ENCODE measurements around the gene CARMIL1.

The CARMIL1 gene

DNA sequence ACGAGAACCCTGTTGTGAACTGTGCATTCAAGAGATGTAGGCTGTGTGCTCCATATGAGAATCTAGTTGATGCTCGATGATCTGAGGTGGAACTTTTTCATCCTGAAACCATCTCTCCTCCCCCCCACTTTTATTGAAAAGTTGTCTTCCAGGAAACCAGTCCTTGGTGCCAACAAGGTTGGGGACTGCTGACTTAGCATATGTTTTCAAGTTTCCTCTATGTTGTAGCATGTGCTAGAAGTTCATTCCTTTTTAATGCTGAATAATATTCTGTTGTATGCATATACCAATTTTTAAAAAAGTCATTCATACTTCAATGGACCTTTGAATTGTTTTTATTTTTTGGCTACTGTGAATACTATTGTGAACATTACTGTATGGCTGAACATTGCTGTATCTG is 27.2 kb downstream of the CARMIL1 start:
- TF ChIP-seq RARB (CRISPR knock-in tag; IDR thresholded peaks at IDR 0.05) (no peak), ZNF8 (CRISPR knock-in tag; IDR thresholded peaks at IDR 0.05) (no peak), ZC3H10 (CRISPR knock-in tag; IDR thresholded peaks at IDR 0.05) (no peak), ZNF565 (CRISPR knock-in tag; conservative IDR thresholded peaks at IDR 0.05; ENCODE audit: low read depth) (no peak), ZNF70 (CRISPR knock-in tag; IDR thresholded peaks at IDR 0.05) (no peak), CSDC2 (CRISPR knock-in tag; IDR thresholded peaks at IDR 0.05) (no peak), TCF4 (CRISPR knock-in tag; IDR thresholded peaks at IDR 0.05; ENCODE audit: borderline replicate concordance) (no peak), ARNTL (CRISPR knock-in tag; IDR thresholded peaks at IDR 0.05; ENCODE audit: borderline replicate concordance, low read depth) (no peak), ZFP3 (CRISPR knock-in tag; IDR thresholded peaks at IDR 0.05) (no peak), ESRRG (CRISPR knock-in tag; IDR thresholded peaks at IDR 0.05) (no peak), BACH2 (CRISPR knock-in tag; IDR thresholded peaks at IDR 0.05; ENCODE audit: borderline replicate concordance) (no peak), GLIS3 (CRISPR knock-in tag; IDR thresholded peaks at IDR 0.05) (no peak)
- TF ChIP-seq, protein P1, sequence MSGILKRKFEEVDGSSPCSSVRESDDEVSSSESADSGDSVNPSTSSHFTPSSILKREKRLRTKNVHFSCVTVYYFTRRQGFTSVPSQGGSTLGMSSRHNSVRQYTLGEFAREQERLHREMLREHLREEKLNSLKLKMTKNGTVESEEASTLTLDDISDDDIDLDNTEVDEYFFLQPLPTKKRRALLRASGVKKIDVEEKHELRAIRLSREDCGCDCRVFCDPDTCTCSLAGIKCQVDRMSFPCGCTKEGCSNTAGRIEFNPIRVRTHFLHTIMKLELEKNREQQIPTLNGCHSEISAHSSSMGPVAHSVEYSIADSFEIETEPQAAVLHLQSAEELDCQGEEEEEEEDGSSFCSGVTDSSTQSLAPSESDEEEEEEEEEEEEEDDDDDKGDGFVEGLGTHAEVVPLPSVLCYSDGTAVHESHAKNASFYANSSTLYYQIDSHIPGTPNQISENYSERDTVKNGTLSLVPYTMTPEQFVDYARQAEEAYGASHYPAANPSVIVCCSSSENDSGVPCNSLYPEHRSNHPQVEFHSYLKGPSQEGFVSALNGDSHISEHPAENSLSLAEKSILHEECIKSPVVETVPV (CRISPR knock-in tag; IDR thresholded peaks at IDR 0.05) = no peak
- TF ChIP-seq, protein P2, sequence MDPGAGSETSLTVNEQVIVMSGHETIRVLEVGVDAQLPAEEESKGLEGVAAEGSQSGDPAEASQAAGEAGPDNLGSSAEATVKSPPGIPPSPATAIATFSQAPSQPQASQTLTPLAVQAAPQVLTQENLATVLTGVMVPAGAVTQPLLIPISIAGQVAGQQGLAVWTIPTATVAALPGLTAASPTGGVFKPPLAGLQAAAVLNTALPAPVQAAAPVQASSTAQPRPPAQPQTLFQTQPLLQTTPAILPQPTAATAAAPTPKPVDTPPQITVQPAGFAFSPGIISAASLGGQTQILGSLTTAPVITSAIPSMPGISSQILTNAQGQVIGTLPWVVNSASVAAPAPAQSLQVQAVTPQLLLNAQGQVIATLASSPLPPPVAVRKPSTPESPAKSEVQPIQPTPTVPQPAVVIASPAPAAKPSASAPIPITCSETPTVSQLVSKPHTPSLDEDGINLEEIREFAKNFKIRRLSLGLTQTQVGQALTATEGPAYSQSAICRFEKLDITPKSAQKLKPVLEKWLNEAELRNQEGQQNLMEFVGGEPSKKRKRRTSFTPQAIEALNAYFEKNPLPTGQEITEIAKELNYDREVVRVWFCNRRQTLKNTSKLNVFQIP (CRISPR knock-in tag; IDR thresholded peaks at IDR 0.05; ENCODE audit: borderline replicate concordance, low read depth) = no peak
- TF ChIP-seq, protein P3, sequence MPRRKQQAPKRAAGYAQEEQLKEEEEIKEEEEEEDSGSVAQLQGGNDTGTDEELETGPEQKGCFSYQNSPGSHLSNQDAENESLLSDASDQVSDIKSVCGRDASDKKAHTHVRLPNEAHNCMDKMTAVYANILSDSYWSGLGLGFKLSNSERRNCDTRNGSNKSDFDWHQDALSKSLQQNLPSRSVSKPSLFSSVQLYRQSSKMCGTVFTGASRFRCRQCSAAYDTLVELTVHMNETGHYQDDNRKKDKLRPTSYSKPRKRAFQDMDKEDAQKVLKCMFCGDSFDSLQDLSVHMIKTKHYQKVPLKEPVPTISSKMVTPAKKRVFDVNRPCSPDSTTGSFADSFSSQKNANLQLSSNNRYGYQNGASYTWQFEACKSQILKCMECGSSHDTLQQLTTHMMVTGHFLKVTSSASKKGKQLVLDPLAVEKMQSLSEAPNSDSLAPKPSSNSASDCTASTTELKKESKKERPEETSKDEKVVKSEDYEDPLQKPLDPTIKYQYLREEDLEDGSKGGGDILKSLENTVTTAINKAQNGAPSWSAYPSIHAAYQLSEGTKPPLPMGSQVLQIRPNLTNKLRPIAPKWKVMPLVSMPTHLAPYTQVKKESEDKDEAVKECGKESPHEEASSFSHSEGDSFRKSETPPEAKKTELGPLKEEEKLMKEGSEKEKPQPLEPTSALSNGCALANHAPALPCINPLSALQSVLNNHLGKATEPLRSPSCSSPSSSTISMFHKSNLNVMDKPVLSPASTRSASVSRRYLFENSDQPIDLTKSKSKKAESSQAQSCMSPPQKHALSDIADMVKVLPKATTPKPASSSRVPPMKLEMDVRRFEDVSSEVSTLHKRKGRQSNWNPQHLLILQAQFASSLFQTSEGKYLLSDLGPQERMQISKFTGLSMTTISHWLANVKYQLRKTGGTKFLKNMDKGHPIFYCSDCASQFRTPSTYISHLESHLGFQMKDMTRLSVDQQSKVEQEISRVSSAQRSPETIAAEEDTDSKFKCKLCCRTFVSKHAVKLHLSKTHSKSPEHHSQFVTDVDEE (CRISPR knock-in tag; IDR thresholded peaks at IDR 0.05) = no peak
- no peak for ATAC-seq

DNA sequence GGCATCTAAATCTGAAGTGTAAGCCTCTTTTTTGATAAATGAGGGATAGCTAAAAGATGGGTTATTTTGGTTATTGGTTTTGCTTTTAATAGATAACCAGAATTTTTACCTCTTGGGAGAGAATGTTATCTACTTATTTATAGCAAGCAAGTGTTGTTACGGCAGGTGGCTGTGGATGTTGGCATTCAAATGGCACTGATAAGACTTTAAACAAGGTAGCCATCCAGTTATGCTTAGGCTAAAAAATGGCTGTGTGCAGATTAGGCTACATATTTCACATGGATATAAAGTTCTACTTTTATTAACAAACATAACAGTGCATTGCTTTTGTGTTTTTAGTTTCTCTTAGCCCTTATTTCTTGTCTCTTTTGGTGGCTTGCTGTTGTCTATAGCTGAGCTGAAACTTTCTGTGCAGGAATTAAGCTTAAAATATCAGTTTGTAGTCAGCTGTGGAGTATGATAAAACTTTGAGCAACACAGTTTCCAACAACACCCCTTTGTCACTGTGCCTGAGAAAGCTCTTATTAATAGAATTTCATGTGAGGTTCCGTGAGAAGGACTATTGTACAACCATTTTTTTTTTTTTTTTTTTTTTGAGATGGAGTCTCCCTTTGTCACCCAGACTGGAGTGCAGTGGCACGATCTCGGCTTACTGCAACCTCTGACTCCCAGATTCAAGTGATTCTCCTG is 28.8 kb downstream of the CARMIL1 start:
- TF ChIP-seq CSDC2 (CRISPR knock-in tag; IDR thresholded peaks at IDR 0.05) (no peak), ZFP3 (CRISPR knock-in tag; IDR thresholded peaks at IDR 0.05) (no peak), TOX (CRISPR knock-in tag; IDR thresholded peaks at IDR 0.05; ENCODE audit: borderline replicate concordance) (no peak), BACH2 (CRISPR knock-in tag; IDR thresholded peaks at IDR 0.05; ENCODE audit: borderline replicate concordance) (no peak), ESRRG (CRISPR knock-in tag; IDR thresholded peaks at IDR 0.05) (no peak), ZC3H10 (CRISPR knock-in tag; IDR thresholded peaks at IDR 0.05) (no peak), ISL1 (CRISPR knock-in tag; IDR thresholded peaks at IDR 0.05) (no peak), ZNF565 (CRISPR knock-in tag; conservative IDR thresholded peaks at IDR 0.05; ENCODE audit: low read depth) (no peak), ARNTL (CRISPR knock-in tag; IDR thresholded peaks at IDR 0.05; ENCODE audit: borderline replicate concordance, low read depth) (no peak)
- TF ChIP-seq, protein P1 (CRISPR knock-in tag; IDR thresholded peaks at IDR 0.05) = no peak
- no peak for ATAC-seq

DNA sequence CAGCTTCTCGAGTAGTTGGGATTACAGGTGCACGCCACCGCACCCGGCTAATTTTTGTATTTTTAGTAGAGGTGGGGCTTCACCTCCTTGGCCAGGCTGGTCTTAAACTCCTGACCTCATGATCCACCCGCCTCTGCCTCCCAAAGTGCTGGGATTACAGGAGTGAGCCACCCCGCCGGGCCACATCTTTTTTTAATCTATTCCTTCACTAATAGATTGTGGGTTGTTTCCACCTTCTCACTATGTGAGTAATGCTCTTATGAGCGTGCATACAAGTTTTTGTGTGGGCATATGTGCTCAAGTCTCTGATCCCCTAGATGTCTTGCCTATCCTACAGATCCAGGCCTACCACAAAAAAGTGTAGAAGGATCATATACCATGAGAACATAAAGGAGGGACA is 30.7 kb downstream of the CARMIL1 start:
- ATAC-seq = no peak
- TF ChIP-seq, protein P3 (CRISPR knock-in tag; IDR thresholded peaks at IDR 0.05) = no peak
- TF ChIP-seq ZNF565 (CRISPR knock-in tag; conservative IDR thresholded peaks at IDR 0.05; ENCODE audit: low read depth) (no peak), TOX (CRISPR knock-in tag; IDR thresholded peaks at IDR 0.05; ENCODE audit: borderline replicate concordance) (no peak), ARNTL (CRISPR knock-in tag; IDR thresholded peaks at IDR 0.05; ENCODE audit: borderline replicate concordance, low read depth) (no peak), ZC3H10 (CRISPR knock-in tag; IDR thresholded peaks at IDR 0.05) (no peak), BACH2 (CRISPR knock-in tag; IDR thresholded peaks at IDR 0.05; ENCODE audit: borderline replicate concordance) (no peak), ZFP30 (CRISPR knock-in tag; IDR thresholded peaks at IDR 0.05) (no peak), RARB (CRISPR knock-in tag; IDR thresholded peaks at IDR 0.05) (no peak), GLIS3 (CRISPR knock-in tag; IDR thresholded peaks at IDR 0.05) (no peak), ZNF8 (CRISPR knock-in tag; IDR thresholded peaks at IDR 0.05) (no peak), ESRRG (CRISPR knock-in tag; IDR thresholded peaks at IDR 0.05) (no peak), ISL1 (CRISPR knock-in tag; IDR thresholded peaks at IDR 0.05) (no peak)
- TF ChIP-seq, protein P4, sequence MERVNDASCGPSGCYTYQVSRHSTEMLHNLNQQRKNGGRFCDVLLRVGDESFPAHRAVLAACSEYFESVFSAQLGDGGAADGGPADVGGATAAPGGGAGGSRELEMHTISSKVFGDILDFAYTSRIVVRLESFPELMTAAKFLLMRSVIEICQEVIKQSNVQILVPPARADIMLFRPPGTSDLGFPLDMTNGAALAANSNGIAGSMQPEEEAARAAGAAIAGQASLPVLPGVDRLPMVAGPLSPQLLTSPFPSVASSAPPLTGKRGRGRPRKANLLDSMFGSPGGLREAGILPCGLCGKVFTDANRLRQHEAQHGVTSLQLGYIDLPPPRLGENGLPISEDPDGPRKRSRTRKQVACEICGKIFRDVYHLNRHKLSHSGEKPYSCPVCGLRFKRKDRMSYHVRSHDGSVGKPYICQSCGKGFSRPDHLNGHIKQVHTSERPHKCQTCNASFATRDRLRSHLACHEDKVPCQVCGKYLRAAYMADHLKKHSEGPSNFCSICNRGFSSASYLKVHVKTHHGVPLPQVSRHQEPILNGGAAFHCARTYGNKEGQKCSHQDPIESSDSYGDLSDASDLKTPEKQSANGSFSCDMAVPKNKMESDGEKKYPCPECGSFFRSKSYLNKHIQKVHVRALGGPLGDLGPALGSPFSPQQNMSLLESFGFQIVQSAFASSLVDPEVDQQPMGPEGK (CRISPR knock-in tag; IDR thresholded peaks at IDR 0.05; ENCODE audit: borderline replicate concordance) = no peak
- TF ChIP-seq, protein P2 (CRISPR knock-in tag; IDR thresholded peaks at IDR 0.05; ENCODE audit: borderline replicate concordance, low read depth) = no peak
